ENCODE measurements around the gene SRP9.

- TF ChIP-seq, protein P1, sequence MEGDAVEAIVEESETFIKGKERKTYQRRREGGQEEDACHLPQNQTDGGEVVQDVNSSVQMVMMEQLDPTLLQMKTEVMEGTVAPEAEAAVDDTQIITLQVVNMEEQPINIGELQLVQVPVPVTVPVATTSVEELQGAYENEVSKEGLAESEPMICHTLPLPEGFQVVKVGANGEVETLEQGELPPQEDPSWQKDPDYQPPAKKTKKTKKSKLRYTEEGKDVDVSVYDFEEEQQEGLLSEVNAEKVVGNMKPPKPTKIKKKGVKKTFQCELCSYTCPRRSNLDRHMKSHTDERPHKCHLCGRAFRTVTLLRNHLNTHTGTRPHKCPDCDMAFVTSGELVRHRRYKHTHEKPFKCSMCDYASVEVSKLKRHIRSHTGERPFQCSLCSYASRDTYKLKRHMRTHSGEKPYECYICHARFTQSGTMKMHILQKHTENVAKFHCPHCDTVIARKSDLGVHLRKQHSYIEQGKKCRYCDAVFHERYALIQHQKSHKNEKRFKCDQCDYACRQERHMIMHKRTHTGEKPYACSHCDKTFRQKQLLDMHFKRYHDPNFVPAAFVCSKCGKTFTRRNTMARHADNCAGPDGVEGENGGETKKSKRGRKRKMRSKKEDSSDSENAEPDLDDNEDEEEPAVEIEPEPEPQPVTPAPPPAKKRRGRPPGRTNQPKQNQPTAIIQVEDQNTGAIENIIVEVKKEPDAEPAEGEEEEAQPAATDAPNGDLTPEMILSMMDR (IDR thresholded peaks at IDR 0.05) = no peak
- TF ChIP-seq POLR2AphosphoS5 (IDR thresholded peaks at IDR 0.05; ENCODE audit: low read depth, low read length) (no peak), SIN3A (IDR thresholded peaks at IDR 0.05; ENCODE audit: borderline replicate concordance, insufficient read depth, low read depth, low read length) (no peak)
- TF ChIP-seq, protein P2, sequence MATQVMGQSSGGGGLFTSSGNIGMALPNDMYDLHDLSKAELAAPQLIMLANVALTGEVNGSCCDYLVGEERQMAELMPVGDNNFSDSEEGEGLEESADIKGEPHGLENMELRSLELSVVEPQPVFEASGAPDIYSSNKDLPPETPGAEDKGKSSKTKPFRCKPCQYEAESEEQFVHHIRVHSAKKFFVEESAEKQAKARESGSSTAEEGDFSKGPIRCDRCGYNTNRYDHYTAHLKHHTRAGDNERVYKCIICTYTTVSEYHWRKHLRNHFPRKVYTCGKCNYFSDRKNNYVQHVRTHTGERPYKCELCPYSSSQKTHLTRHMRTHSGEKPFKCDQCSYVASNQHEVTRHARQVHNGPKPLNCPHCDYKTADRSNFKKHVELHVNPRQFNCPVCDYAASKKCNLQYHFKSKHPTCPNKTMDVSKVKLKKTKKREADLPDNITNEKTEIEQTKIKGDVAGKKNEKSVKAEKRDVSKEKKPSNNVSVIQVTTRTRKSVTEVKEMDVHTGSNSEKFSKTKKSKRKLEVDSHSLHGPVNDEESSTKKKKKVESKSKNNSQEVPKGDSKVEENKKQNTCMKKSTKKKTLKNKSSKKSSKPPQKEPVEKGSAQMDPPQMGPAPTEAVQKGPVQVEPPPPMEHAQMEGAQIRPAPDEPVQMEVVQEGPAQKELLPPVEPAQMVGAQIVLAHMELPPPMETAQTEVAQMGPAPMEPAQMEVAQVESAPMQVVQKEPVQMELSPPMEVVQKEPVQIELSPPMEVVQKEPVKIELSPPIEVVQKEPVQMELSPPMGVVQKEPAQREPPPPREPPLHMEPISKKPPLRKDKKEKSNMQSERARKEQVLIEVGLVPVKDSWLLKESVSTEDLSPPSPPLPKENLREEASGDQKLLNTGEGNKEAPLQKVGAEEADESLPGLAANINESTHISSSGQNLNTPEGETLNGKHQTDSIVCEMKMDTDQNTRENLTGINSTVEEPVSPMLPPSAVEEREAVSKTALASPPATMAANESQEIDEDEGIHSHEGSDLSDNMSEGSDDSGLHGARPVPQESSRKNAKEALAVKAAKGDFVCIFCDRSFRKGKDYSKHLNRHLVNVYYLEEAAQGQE (IDR thresholded peaks at IDR 0.05; ENCODE audit: insufficient read depth in 1 of 2, low read depth in 2 of 2, low read length in 1 of 2) = no peak
These were observed 40.5 kb upstream of the SRP9 start for GRCh38 chr1:225737161-225737560.

Measured in Panc1 (cell line).